GM12878 (cell line): ENCODE measurements around the gene OOSP3. TPM values are rescaled to one million over a fixed set of nuclear protein-coding genes. Genes with fewer than 3 reads are reported as not detected.

Source experiments
- ATAC-seq: fragments of 200-7000 bp; cut with Tn5 transposase; 3 replicates; pipeline ENCODE4 v1.9.1; 2020; ENCODE audit warnings: mild to moderate bottlenecking, moderate library complexity
- BruUV-seq: library from RNA; stranded (reverse); fragments of 400-500 nt; replicated peaks from 2 replicates; lab custom pipeline; 2021; lab: Mats Ljungman, UMichigan
- CTCF ChIA-PET: fragments of 300-600 bp; sonication (Branson Sonifier 250); formaldehyde crosslinking; extraction: SDS; loops from one replicate; lab custom pipeline; 2021; ENCODE audit warnings: inconsistent platforms; lab: Yijun Ruan, JAX
- POLR2A ChIA-PET: fragments of 350-600 bp; formaldehyde crosslinking; extraction: SDS; loops from one replicate; lab custom pipeline; 2021; ENCODE audit warnings: inconsistent platforms; lab: Charles Lee
- RAD21 ChIA-PET: fragments of 300-600 bp; sonication (Branson Sonifier 250); formaldehyde crosslinking; loops from one replicate; lab custom pipeline; 2023; ENCODE audit warnings: antibody characterized with exemption; ENCODE audit not compliant: unreplicated experiment; lab: Charles Lee
- SMC1A ChIA-PET: fragments of 300-600 bp; sonication (Branson Sonifier 250); formaldehyde crosslinking; loops from one replicate; lab custom pipeline; 2023; ENCODE audit not compliant: unreplicated experiment, uncharacterized antibody; lab: Charles Lee
- DNase-seq: peaks from one replicate; pipeline ENCODE4 v3.0.0-alpha.2; 2011; ENCODE audit warnings: low read depth, low spot score
- FAIRE-seq: peaks from 3 replicates; lab custom pipeline; 2011; peaks lifted over from hg19 to GRCh38; lab: Jason Lieb, UNC
- H2AFZ ChIP-seq: 2 replicates; pipeline ENCODE4 v1.6.0; 2011; ENCODE audit warnings: low read depth, low read length, control low read depth; ENCODE audit not compliant: control insufficient read depth
- H3K27ac ChIP-seq: 2 replicates; pipeline ENCODE4 v1.5.1; 2011; ENCODE audit warnings: control low read depth; ENCODE audit not compliant: control insufficient read depth, insufficient read depth
- H3K27me3 ChIP-seq, 2 experiments: replicated peaks in 1 of 2; 2 replicates each; pipeline versions ENCODE4 v1.6.0 to v1.6.1; 2011; ENCODE audit warnings: low read length in 1 of 2; ENCODE audit not compliant: control insufficient read depth in 2 of 2, insufficient read depth in 2 of 2
- H3K36me3 ChIP-seq, 2 experiments: 2 replicates each; pipeline ENCODE4 v1.5.1; 2011; ENCODE audit warnings: low read length in 1 of 2; ENCODE audit not compliant: control insufficient read depth in 2 of 2, insufficient read depth in 2 of 2
- H3K4me1 ChIP-seq: 2 replicates; pipeline ENCODE4 v1.6.1; 2011; ENCODE audit warnings: mild to moderate bottlenecking, low read length, moderate library complexity, mixed read lengths; ENCODE audit not compliant: control insufficient read depth, insufficient read depth
- H3K4me2 ChIP-seq: 2 replicates; pipeline ENCODE4 v1.6.0; 2011; ENCODE audit warnings: control low read depth; ENCODE audit not compliant: control insufficient read depth, insufficient read depth
- H3K4me3 ChIP-seq: fragments of 200-600 bp; sonication (generic); 2 replicates; pipeline ENCODE4 v1.5.1; 2016
- H3K79me2 ChIP-seq: 2 replicates; pipeline ENCODE4 v1.6.0; 2011; ENCODE audit warnings: low read length; ENCODE audit not compliant: control insufficient read depth, insufficient read depth
- H3K9ac ChIP-seq: 2 replicates; pipeline ENCODE4 v1.8.0; 2011; ENCODE audit warnings: low read length, control low read depth, mixed read lengths; ENCODE audit not compliant: control insufficient read depth, insufficient read depth
- H3K9me3 ChIP-seq: replicated peaks from 3 replicates; pipeline ENCODE4 v1.5.1; 2011; ENCODE audit warnings: mild to moderate bottlenecking, low read length; ENCODE audit not compliant: control insufficient read depth, insufficient read depth
- H4K20me1 ChIP-seq: 2 replicates; pipeline ENCODE4 v1.6.0; 2011; ENCODE audit not compliant: control insufficient read depth, insufficient read depth
- BCLAF1 ChIP-seq: fragments of 450-650 bp; IDR thresholded peaks from 2 replicates; pipeline ENCODE4 v1.6.1; 2017; ENCODE audit warnings: antibody characterized with exemption, mild to moderate bottlenecking, moderate library complexity
- CBFB ChIP-seq: IDR thresholded peaks from 2 replicates; pipeline ENCODE4 v1.6.1; 2016; ENCODE audit warnings: antibody characterized with exemption, low read depth
- CTCF ChIP-seq, 3 experiments: IDR thresholded peaks in 2 of 3; conservative IDR thresholded peaks in 1 of 3; 2 replicates each; pipeline ENCODE4 v1.5.1; 2011; ENCODE audit warnings: low read depth in 3 of 3, low read length in 3 of 3, mild to moderate bottlenecking in 3 of 3, control low read depth in 2 of 3, moderate library complexity in 2 of 3, inconsistent platforms in 1 of 3, mixed read lengths in 1 of 3; ENCODE audit not compliant: control insufficient read depth in 2 of 3, insufficient read depth in 1 of 3; ENCODE audit errors: extremely low read depth in 1 of 3
- FOS ChIP-seq: IDR thresholded peaks from 3 replicates; pipeline ENCODE4 v1.6.1; 2011; ENCODE audit warnings: borderline replicate concordance; ENCODE audit not compliant: insufficient read length; ENCODE audit errors: extremely low read depth
- FOXK2 ChIP-seq: fragments of 450-650 bp; IDR thresholded peaks from 2 replicates; pipeline ENCODE4 v1.6.1; 2017; ENCODE audit warnings: mild to moderate bottlenecking, moderate library complexity
- NR2C2 ChIP-seq: IDR thresholded peaks from 2 replicates; pipeline ENCODE4 v1.6.1; 2011; ENCODE audit warnings: borderline replicate concordance, low read depth; ENCODE audit not compliant: control insufficient read depth, insufficient read length
- POLR2A ChIP-seq: IDR thresholded peaks from 2 replicates; pipeline ENCODE4 v1.6.1; 2011; ENCODE audit warnings: low read depth, mild to moderate bottlenecking, low read length
- RBBP5 ChIP-seq: fragments of 200-600 bp; sonication (generic); conservative IDR thresholded peaks from 2 replicates; pipeline ENCODE4 v1.6.1; 2016
- RFX5 ChIP-seq: IDR thresholded peaks from 2 replicates; pipeline ENCODE4 v1.6.1; 2011; ENCODE audit warnings: low read depth, low read length, improper control_type of control experiment
- STAT3 ChIP-seq: IDR thresholded peaks from 2 replicates; pipeline ENCODE4 v1.6.1; 2011; ENCODE audit warnings: low read depth, low read length, improper control_type of control experiment
- TCF7 ChIP-seq: IDR thresholded peaks from 2 replicates; pipeline ENCODE4 v1.6.1; 2014; ENCODE audit warnings: antibody characterized with exemption, borderline replicate concordance
- USF1 ChIP-seq: IDR thresholded peaks from 2 replicates; pipeline ENCODE4 v1.6.1; 2011; ENCODE audit warnings: borderline replicate concordance, low read depth, mild to moderate bottlenecking, moderate library complexity, mixed read lengths, low read length; ENCODE audit not compliant: insufficient read depth; ENCODE audit errors: extremely low read length
- ZNF687 ChIP-seq: fragments of 450-650 bp; IDR thresholded peaks from 2 replicates; pipeline ENCODE4 v1.6.1; 2017; ENCODE audit warnings: mild to moderate bottlenecking, moderate library complexity
- WGBS: methylation state at CpG from one replicate; pipeline ENCODE4 v1.1.6; 2016; ENCODE audit warnings: low lambda C conversion rate; ENCODE audit not compliant: insufficient replicate concordance, insufficient coverage; ENCODE audit errors: missing lambda C conversion rate; 5-methylcytosine and 5-hydroxymethylcytosine counted together
- in situ Hi-C: fragments of 300-500 bp; cut with MboI; formaldehyde crosslinking; loops from 9 replicates; pipeline ENCODE4 v1.14.3; 2018; ENCODE audit warnings: mixed read lengths
- intact Hi-C: fragments of 100-400 bp; cut with micrococcal nuclease; formaldehyde crosslinking; loops from one replicate; pipeline ENCODE4 v1.14.2; 2022; ENCODE audit not compliant: unreplicated experiment
- polyA plus RNA-seq, 11 experiments: library from polyadenylated mRNA; depleted of rRNA in 4 of 11; unstranded in 6 of 11; stranded (reverse) in 5 of 11; fragments of >200 nt; fragmentation: Nextera tagmentation in 4 of 11; fragmentation: Illumina TruSeq in 1 of 11; extraction: Ambion mirVana in 4 of 11; extraction: Trizol in 1 of 11; gene quantifications; 1 replicate in 1 of 11; 2 replicates in 10 of 11; pipeline versions ENCODE4 v1.2.1 to v1.2.3, GENCODE V29; 2011 to 2016; ENCODE audit warnings: inconsistent platforms in 2 of 11, missing spikeins in 2 of 11, low read depth in 1 of 11
- total RNA-seq, 4 experiments: library from RNA; depleted of rRNA in 3 of 4; stranded (reverse); fragments of >200 nt in 3 of 4; fragmentation: Illumina TruSeq in 1 of 4; extraction: Trizol in 1 of 4; gene quantifications; 2 replicates each; pipeline versions ENCODE4 v1.2.1 to v1.2.3, GENCODE V29; 2013 to 2021

The OOSP3 gene
- total and polyA plus RNA-seq, 10 of the 15 experiments (the other 5 are each of a cell fraction or from before 2014, with no cell fraction given) = 0.07 TPM; not detected in 9

GRCh38 chr11:59857439-59858434, 20.8 kb upstream of the OOSP3 start:
- no peak for FAIRE-seq
- WGBS = 21% methylated on average over 10 of the region's 10 CpGs
- no peaks in the 10 kb centered on the region for H3K79me2 ChIP-seq
- H3K9ac ChIP-seq = no peak overlapping the region
- BruUV-seq = no TSS peak
- ChIA-PET POLR2A (no interaction called here), SMC1A (no interaction called here), CTCF (interaction anchor here (1.1 kb wide), 1 partner anchor 394 kb away, joined by 4 read pairs; no protein-coding TSS in a partner anchor), RAD21 (no interaction called here)
- no peaks in the 10 kb centered on the region for H4K20me1 ChIP-seq
- H3K4me1 ChIP-seq = no peaks in the 10 kb centered on the region
- H3K27me3 ChIP-seq = no peaks in the 10 kb centered on the region; a peak in 1 of 4 replicates
- H3K9me3 ChIP-seq = no peaks in the 10 kb centered on the region
- no peak overlapping the region for H2AFZ ChIP-seq
- H3K4me3 ChIP-seq = no peak overlapping the region
- DNase-seq = no peak
- no peak overlapping the region for H3K27ac ChIP-seq
- in situ Hi-C loops = no loop called here
- no peak for ATAC-seq
- intact Hi-C loops = no loop called here
- H3K36me3 ChIP-seq = no peaks in the 10 kb centered on the region
- no peak overlapping the region for H3K4me2 ChIP-seq
- TF ChIP-seq STAT3 (no peak), USF1 (no peak), FOXK2 (no peak), BCLAF1 (no peak), RBBP5 (no peak), ZNF687 (no peak), CTCF (IDR thresholded peaks at IDR 0.05 in 2 of 3, conservative IDR thresholded peaks at IDR 0.05 in 1 of 3; ENCODE audit: control insufficient read depth in 2 of 3, extremely low read depth in 1 of 3, insufficient read depth in 1 of 3, low read depth in 3 of 3, low read length in 3 of 3) (no peak), CBFB (no peak), TCF7 (no peak), NR2C2 (no peak), POLR2A (no peak), FOS (no peak), RFX5 (no peak)
